ENCODE results near the gene TM4SF18.

DNA sequence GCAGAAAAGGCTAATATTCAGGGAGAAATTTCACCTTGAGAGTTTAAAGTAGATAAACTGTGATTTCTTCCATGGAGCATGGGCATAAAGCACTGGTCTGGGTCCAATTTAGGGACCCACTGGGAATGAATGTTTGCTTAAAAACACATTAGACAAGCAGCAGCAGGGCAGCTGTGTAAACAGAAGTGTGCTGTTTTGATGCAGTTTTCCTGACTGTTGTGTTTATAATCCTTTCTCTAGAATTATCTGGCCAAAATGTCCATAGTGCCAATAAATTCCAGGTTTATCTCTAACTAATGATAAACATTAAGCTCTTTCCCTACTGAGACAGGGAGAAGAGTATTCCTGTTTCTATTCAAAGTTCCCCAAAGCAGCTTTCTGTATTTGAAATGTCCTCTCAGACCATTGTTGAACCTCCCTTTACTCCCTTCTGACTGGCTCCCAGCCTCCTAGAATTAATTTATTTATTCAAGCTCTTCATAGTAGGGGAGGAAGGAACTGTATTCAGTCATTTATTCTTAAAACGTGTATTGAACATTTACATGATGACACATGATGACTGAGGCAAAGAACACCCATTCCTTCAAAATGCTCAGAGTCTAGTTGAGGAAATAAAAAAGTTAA is 7.0 kb upstream of the TM4SF18 start:
- TF ChIP-seq GATA3 (IDR thresholded peaks at IDR 0.05; ENCODE audit: low read depth, low read length) = no peak
- TF ChIP-seq GATA2 (IDR thresholded peaks at IDR 0.05; ENCODE audit: low read depth, low read length) = no peak
